GM18951 (cell line): Measurements from ENCODE around the gene C3orf18.

Experiments
- POLR2A ChIP-seq: IDR thresholded peaks from 4 replicates; pipeline ENCODE4 v1.6.1; 2011; ENCODE audit warnings: mild to moderate bottlenecking; ENCODE audit not compliant: insufficient read length, insufficient read depth; ENCODE audit errors: extremely low read depth
- in situ Hi-C: fragments of 300-500 bp; cut with MboI; formaldehyde crosslinking; loops from one replicate; pipeline ENCODE4 v1.12.0; 2022; ENCODE audit warnings: low sequenced_read_pairs, mixed read lengths, inconsistent platforms; ENCODE audit not compliant: unreplicated experiment

C3orf18 gene

DNA sequence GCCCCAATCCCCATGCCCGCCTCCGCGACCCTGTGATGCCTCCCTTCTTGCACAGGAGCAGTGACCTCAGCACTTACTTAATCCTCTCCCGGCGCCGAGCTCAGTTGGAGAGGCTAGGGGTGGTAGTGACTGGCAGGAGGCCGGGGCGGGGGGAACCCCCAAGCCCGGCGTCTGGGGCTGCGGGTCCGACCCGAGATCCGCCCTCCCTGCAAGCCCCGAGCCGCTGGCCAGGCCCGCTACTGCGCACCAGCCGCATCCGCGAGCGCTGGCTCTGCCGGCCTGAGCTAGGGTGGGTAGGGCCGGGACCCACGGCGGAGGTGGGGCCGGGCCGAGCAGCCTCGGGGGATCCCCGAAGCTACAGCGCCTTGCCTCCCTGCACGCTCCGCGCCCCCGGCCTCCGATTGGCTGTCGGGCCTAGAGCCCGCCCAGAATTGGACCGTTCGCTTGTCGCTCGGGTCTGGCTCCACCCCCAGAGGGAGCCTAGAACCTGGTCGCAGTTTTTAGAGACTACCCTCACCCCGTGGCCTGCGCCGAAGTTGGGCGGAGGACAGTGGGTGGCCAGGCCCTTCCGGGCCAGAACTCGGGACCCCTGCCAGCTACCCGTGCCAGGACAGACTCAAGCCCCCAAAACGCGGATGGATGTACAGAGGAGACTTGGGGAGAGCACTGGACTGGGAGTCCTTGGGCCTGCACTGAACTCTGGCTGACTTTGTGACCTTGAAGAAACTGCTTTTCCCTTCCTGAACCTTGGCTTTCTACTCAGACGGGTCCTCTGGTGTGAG, at the start of gene C3orf18:
TSS of gene C3orf18 (minus strand) at position 362 of the 782 bp plus-strand sequence. CDS start 2,048 bp downstream, outside the sequence.
- in situ Hi-C loops: no loop called here
- TF ChIP-seq POLR2A: peak; percentile 59

DNA sequence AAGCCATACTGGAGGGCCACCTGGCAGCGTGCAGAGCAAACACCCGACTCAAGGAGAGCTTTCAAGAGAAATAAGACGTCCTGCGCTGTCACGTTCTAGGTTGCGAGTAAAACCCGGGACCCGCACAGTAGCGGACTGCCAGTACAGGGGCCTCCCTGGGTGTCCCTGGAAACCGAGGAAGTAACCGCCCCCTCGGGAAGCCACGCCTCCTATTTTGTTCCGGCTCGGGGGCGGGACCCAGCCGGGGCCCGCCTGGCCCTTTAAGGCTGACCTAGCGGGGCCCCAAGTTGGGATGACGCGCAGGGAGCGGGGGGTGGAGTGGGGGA, 49.2 kb upstream of the C3orf18 start:
- in situ Hi-C loops: loop anchor here (25.0 kb wide), 1 partner anchor 771 kb away; the partner anchor contains the start of genes MANF and RBM15B
- TF ChIP-seq POLR2A: peak; percentile 40

DNA sequence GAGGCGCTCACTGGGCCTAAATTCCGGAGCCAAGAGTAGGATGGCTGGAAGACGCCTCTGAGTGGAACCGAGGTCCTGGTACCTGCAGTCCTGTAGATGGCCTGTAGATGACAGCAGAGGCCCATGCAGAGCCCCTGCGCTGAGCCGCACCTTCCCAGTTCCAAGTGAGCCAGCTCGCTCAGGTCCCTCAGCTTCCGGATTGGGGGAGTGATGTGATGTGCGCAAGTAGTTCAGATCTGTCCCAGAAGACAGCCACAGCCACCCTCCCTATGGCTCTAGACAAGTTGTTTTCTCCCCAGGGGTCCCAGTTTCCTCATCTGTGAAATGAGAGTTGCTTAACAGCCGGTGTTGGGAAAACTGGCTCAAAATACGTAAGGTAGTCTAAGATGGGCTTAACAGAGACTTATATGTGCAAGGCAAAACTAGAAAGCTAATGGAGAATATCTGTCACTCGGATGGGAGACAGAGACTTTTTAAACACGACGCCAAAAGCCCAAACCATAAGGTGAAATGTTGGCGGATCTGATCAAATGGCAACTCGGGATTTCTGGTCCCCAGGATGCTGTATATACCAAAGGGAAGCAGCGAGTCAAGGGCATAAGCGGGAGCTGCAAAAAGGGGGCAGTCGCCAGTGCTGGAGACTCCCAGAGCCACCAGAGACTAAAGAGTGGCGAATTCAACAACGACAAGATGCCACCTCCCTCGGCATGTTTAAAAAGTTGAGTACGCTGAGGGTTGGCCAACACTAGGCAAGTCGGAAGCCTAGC, 48.6 kb upstream of the C3orf18 start:
- TF ChIP-seq POLR2A: no peak
- in situ Hi-C loops: loop anchor here (25.0 kb wide), 1 partner anchor 771 kb away; the partner anchor contains the start of genes MANF and RBM15B

DNA sequence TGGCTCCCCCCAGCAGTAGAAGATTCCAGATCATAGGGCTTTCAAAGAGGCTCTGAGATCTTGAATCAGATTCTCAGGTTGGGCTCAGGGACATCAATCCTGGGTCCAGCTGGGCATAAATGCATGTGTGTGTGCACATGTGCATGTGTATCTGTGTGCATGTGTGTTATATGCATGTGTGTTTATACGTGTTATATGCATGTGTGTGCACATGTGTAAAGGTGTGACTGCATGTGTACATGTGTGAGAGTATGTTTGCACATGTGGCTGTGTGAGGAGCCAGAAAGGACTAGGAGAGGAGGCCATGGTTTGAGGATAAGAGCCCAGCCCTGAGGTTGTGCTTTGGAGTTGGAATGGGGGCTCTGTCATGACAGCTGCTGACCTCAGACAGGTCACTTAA, 47.6 kb upstream of the C3orf18 start:
- in situ Hi-C loops: loop anchor here (25.0 kb wide), 1 partner anchor 772 kb away; the partner anchor contains the start of genes MANF and RBM15B
- TF ChIP-seq POLR2A: no peak

GRCh38 chr3:50612970-50613846, 45.7 kb upstream of the C3orf18 start:
- TF ChIP-seq POLR2A: no peak
- in situ Hi-C loops: loop anchor here (5.0 to 25.0 kb wide), 2 partner anchors 41 to 774 kb away; partner anchors contain the start of genes MANF and RBM15B

- in situ Hi-C loops: loop anchor here (5.0 to 25.0 kb wide), 2 partner anchors 40 to 775 kb away; partner anchors contain the start of genes MANF and RBM15B
- TF ChIP-seq POLR2A: peak; percentile 5
These were observed 44.8 kb upstream of the C3orf18 start for GRCh38 chr3:50612234-50612882.

DNA sequence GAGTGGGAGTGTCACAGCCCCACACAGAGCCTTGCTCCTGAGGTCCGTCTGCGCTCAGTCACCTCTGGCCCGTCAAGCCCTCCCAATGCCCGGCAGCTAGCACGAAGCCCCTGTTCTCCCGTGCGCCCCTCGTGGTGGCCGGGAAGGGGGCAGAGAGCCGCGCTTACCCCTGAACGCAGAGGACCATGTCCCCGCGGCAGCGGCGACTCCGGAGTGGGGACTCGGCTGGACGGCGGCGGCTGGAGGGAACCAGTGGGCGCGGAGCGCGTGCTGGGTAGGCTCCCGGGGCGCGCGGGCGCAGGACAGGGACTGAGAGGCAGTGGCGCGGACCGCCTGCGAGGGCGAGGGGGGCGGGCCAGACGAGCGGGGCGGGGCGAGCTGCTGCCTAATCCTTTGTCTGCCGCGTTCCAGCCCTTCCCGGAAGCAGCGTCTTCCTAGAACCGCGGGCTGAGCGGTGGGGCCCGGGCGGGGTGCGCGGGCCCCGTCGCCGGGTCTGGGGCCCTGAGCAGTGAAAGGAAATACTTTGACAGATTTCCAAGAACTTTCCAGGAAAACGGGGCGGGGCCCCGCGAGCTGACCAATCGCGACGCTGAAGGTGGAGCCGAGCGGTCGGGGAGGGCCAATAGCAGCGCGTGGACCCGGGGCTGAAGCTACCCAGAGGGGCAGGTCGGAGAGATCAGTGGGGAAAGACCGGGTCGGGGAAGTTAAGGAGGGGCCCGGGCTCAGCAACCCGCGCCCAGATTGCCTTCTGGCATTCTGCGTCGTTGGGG, 44.1 kb upstream of the C3orf18 start, which contains the start of gene CISH:
TSS of gene CISH (minus strand) at position 311 of the 770 bp plus-strand sequence. CDS start at position 187, 124 bp downstream.
- in situ Hi-C loops: loop anchor here (5.0 to 25.0 kb wide), 2 partner anchors 39 to 776 kb away; partner anchors contain the start of genes MANF and RBM15B
- TF ChIP-seq POLR2A: peak; percentile 72

- in situ Hi-C loops: loop anchor here (5.0 to 25.0 kb wide), 2 partner anchors 39 to 776 kb away; partner anchors contain the start of genes MANF and RBM15B
- no peak for TF ChIP-seq POLR2A
These were observed 43.5 kb upstream of the C3orf18 start for GRCh38 chr3:50610992-50611463.

DNA sequence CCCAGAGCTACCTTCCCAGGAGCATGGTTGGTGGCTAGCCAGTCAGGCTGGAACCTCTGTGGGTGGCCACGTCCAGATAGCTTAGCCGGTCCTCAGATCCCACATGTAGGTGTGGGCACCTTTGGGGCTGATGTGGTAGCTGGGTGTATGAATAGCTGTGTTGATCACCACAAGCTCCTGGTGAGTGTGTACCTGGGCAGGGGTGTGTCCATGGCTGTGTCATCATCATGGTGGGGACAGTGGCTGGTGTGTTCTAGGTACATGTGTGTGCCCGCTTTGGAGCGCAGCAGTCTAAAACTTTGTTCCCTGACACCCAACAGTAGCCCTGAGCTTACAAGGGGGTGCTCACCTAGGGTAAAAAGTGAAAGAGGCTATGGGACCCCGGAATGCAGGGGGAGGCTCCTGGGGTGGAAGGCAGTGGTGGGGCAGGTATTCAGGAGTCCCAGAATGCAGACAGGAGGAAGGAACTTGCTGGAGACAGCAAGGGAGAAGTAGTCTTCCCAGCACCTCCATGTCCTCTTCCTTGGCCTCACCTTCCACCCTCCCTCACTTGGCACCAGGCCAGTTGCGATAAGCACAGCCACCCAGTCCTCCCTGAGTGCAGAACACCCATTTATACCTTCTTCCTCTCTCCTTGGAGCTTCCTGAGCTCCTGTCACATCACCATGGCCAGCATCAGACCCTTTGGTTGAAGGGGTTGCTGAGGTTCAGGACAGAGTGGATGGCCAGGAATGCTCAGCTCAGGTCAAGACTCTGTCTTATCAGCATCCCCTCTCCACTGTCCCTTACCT, 42.8 kb upstream of the C3orf18 start:
- TF ChIP-seq POLR2A: no peak
- in situ Hi-C loops: loop anchor here (5.0 to 25.0 kb wide), 2 partner anchors 38 to 777 kb away; partner anchors contain the start of genes MANF and RBM15B

GRCh38 chr3:50609763-50610085, 42.2 kb upstream of the C3orf18 start:
- in situ Hi-C loops: loop anchor here (5.0 to 25.0 kb wide), 2 partner anchors 37 to 778 kb away; partner anchors contain the start of genes MANF and RBM15B

More at GRCh38 chr3:50609763-50610085, 42.2 kb upstream of the C3orf18 start:
- no peak for TF ChIP-seq POLR2A
